Medulla oblongata (tissue), 1 donor: ENCODE measurements around the gene AMOTL1.

Experiments used
- DNase-seq: peaks from one replicate; pipeline ENCODE4 v3.0.0-alpha.2; 2015; ENCODE audit errors: extremely low spot score

Gene AMOTL1

GRCh38 chr11:94768602-94769541, 716 bp downstream of the AMOTL1 start:
- peak; percentile 41 for DNase-seq

GRCh38 chr11:94769880-94770279, 1.7 kb downstream of the AMOTL1 start:
- no peak for DNase-seq

- no peak for DNase-seq
These were observed 2.5 kb downstream of the AMOTL1 start for GRCh38 chr11:94770563-94771120.

- DNase-seq = no peak
These were observed 3.2 kb downstream of the AMOTL1 start for GRCh38 chr11:94771390-94771789.

GRCh38 chr11:94771951-94772350, 3.8 kb downstream of the AMOTL1 start:
- DNase-seq = no peak

GRCh38 chr11:94773842-94774241, 5.7 kb downstream of the AMOTL1 start:
- DNase-seq = no peak

- DNase-seq = no peak
These were observed 6.2 kb downstream of the AMOTL1 start for GRCh38 chr11:94774345-94774744.

- no peak for DNase-seq
These were observed 7.6 kb downstream of the AMOTL1 start for GRCh38 chr11:94775567-94776327.

GRCh38 chr11:94776351-94777321, 8.5 kb downstream of the AMOTL1 start:
- no peak for DNase-seq

GRCh38 chr11:94780432-94780831, 12.3 kb downstream of the AMOTL1 start:
- DNase-seq = no peak

GRCh38 chr11:94781837-94782236, 13.7 kb downstream of the AMOTL1 start:
- no peak for DNase-seq

GRCh38 chr11:94782446-94782845, 14.3 kb downstream of the AMOTL1 start:
- no peak for DNase-seq

GRCh38 chr11:94784884-94785283, 16.7 kb downstream of the AMOTL1 start:
- no peak for DNase-seq

GRCh38 chr11:94785509-94785908, 17.4 kb downstream of the AMOTL1 start:
- DNase-seq = no peak

- DNase-seq = peak; percentile 43
These were observed 18.3 kb downstream of the AMOTL1 start for GRCh38 chr11:94786264-94787126.

- no peak for DNase-seq
These were observed 19.6 kb downstream of the AMOTL1 start for GRCh38 chr11:94787801-94788200.

- no peak for DNase-seq
These were observed 20.2 kb downstream of the AMOTL1 start for GRCh38 chr11:94788396-94788795.

- no peak for DNase-seq
These were observed 22.0 kb downstream of the AMOTL1 start for GRCh38 chr11:94790197-94790596.

- DNase-seq = no peak
These were observed 22.6 kb downstream of the AMOTL1 start for GRCh38 chr11:94790661-94791180.
